Subcutaneous adipose tissue (tissue), 4 donors: ENCODE results near the gene FAM9A. TPM values are rescaled to one million over a fixed set of nuclear protein-coding genes. Genes with fewer than 3 reads are reported as not detected.

Experiments used
- total RNA-seq, 4 donors: library from RNA; depleted of rRNA; stranded (reverse); fragments of >200 nt; gene quantifications; one replicate each; pipeline ENCODE4 v1.1.0, GENCODE V29; 2016
- TF ChIP-seq, protein P1 (sequence below): fragments of 450-650 bp; IDR thresholded peaks from one replicate; pipeline ENCODE4 v1.5.1; 2016; ENCODE audit warnings: low read depth, mild to moderate bottlenecking, control low read depth, antibody characterized with exemption, moderate library complexity

Gene FAM9A
- total RNA-seq, 4 donors from 2014 or later: not detected

DNA sequence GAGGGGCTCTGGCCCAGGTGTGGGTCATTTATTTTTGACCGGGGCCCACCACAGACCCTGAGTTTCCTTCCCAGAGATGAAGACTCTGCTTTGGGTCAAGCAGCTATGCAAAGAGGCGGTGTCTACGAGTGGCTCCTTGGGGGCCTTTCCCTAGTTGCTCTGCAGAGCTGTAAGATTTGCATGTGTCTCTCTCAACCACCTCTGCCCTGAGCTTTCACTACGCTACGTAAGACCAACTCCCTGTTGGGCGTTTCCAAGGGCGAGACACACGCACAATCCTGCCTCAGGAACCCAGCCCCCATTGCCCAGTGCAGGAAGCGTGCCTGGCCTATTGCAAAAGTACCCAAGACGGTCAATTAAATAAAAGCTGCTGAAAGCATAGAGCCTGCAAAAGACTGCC is 59.2 kb downstream of the FAM9A start:
- TF ChIP-seq, protein P1, sequence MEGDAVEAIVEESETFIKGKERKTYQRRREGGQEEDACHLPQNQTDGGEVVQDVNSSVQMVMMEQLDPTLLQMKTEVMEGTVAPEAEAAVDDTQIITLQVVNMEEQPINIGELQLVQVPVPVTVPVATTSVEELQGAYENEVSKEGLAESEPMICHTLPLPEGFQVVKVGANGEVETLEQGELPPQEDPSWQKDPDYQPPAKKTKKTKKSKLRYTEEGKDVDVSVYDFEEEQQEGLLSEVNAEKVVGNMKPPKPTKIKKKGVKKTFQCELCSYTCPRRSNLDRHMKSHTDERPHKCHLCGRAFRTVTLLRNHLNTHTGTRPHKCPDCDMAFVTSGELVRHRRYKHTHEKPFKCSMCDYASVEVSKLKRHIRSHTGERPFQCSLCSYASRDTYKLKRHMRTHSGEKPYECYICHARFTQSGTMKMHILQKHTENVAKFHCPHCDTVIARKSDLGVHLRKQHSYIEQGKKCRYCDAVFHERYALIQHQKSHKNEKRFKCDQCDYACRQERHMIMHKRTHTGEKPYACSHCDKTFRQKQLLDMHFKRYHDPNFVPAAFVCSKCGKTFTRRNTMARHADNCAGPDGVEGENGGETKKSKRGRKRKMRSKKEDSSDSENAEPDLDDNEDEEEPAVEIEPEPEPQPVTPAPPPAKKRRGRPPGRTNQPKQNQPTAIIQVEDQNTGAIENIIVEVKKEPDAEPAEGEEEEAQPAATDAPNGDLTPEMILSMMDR: no peak

Other genes starting within 250 kb of the FAM9A start
- gene ANOS1, start 69.2 kb downstream of the FAM9A start, total RNA-seq: 10 to 100 TPM in 3 of 4 donors, 1 to 10 TPM in 1; 3.2 to 15.3 (median 11.8) TPM
- gene FAM9B, start 232.7 kb upstream of the FAM9A start, total RNA-seq: not detected